HepG2 (cell line): ENCODE results near the gene SIRPA. TPM values are rescaled to one million over a fixed set of nuclear protein-coding genes. Genes with fewer than 3 reads are reported as not detected.

ENCODE experiments used
- ATF7-NPFF ChIP-seq: sonication (generic); formaldehyde crosslinking; IDR thresholded peaks from 2 replicates; pipeline ENCODE4 v1.8.1; 2023; ENCODE audit warnings: mild to moderate bottlenecking, low read depth, missing genetic modification reagents, moderate library complexity
- CBX2 ChIP-seq, 2 experiments: fragments of 200-600 bp in 1 of 2; sonication (generic); formaldehyde crosslinking in 1 of 2; IDR thresholded peaks; 2 replicates each; pipeline versions ENCODE4 v1.7.0 to v1.8.1; 2018 to 2022; ENCODE audit warnings: low read depth in 2 of 2, low read length in 1 of 2, mild to moderate bottlenecking in 1 of 2, missing genetic modification reagents in 1 of 2
- ISX ChIP-seq: sonication (generic); formaldehyde crosslinking; conservative IDR thresholded peaks from 2 replicates; pipeline ENCODE4 v1.5.0; 2020; ENCODE audit warnings: missing genetic modification reagents
- KDM1A ChIP-seq: IDR thresholded peaks from 2 replicates; pipeline ENCODE4 v1.6.1; 2016; ENCODE audit warnings: missing compliant biosample characterization
- POLR2AphosphoS5 ChIP-seq: IDR thresholded peaks from 2 replicates; pipeline ENCODE4 v1.6.1; 2012; ENCODE audit warnings: low read depth, low read length
- RCOR2 ChIP-seq: IDR thresholded peaks from 2 replicates; pipeline ENCODE4 v1.6.1; 2016; ENCODE audit warnings: missing biosample characterization, missing genetic modification reagents
- SMAD9 ChIP-seq: sonication (generic); formaldehyde crosslinking; IDR thresholded peaks from 2 replicates; pipeline ENCODE4 v1.5.1; 2020; ENCODE audit warnings: mild to moderate bottlenecking, missing genetic modification reagents
- TCF7L2 ChIP-seq: IDR thresholded peaks from 2 replicates; pipeline ENCODE4 v1.6.1; 2011; ENCODE audit warnings: mild to moderate bottlenecking, low read depth, low read length, moderate library complexity
- TSC22D2 ChIP-seq: sonication (generic); formaldehyde crosslinking; IDR thresholded peaks from 2 replicates; pipeline ENCODE4 v1.5.1; 2020; ENCODE audit warnings: missing genetic modification reagents, mild to moderate bottlenecking, borderline replicate concordance
- YY1 ChIP-seq: IDR thresholded peaks from 2 replicates; pipeline ENCODE4 v1.6.1; 2011; ENCODE audit warnings: low read length, low read depth, moderate library complexity, mild to moderate bottlenecking; ENCODE audit not compliant: insufficient read depth, insufficient replicate concordance
- ZBTB1 ChIP-seq: sonication (generic); formaldehyde crosslinking; IDR thresholded peaks from 2 replicates; pipeline ENCODE4 v1.4.0; 2020; ENCODE audit warnings: missing genetic modification reagents, borderline replicate concordance
- ZIK1 ChIP-seq: sonication (generic); formaldehyde crosslinking; IDR thresholded peaks from 2 replicates; pipeline ENCODE4 v1.5.0; 2020; ENCODE audit warnings: mild to moderate bottlenecking, low read depth, missing genetic modification reagents, borderline replicate concordance
- ZNF264 ChIP-seq: sonication (generic); formaldehyde crosslinking; IDR thresholded peaks from 2 replicates; pipeline ENCODE4 v1.4.0; 2020; ENCODE audit warnings: missing genetic modification reagents
- ZNF274 ChIP-seq: sonication (generic); formaldehyde crosslinking; IDR thresholded peaks from 2 replicates; pipeline ENCODE4 v1.5.1; 2020; ENCODE audit warnings: mild to moderate bottlenecking, missing genetic modification reagents
- ZNF33A ChIP-seq: sonication (generic); formaldehyde crosslinking; IDR thresholded peaks from 2 replicates; pipeline ENCODE4 v1.5.1; 2020; ENCODE audit warnings: missing genetic modification reagents, mild to moderate bottlenecking, moderate library complexity, borderline replicate concordance
- ZNF614 ChIP-seq: IDR thresholded peaks from 2 replicates; pipeline ENCODE4 v1.6.1; 2018; ENCODE audit warnings: missing biosample characterization, missing genetic modification reagents, inconsistent platforms, borderline replicate concordance
- ZNF674 ChIP-seq: sonication (generic); formaldehyde crosslinking; IDR thresholded peaks from 2 replicates; pipeline ENCODE4 v1.5.0; 2020; ENCODE audit warnings: low read depth, mild to moderate bottlenecking, missing genetic modification reagents
- ZNF775 ChIP-seq: sonication (generic); formaldehyde crosslinking; IDR thresholded peaks from 2 replicates; pipeline ENCODE4 v1.4.0; 2020; ENCODE audit warnings: missing genetic modification reagents, mild to moderate bottlenecking, moderate library complexity, borderline replicate concordance
- ZSCAN31 ChIP-seq: sonication (generic); formaldehyde crosslinking; IDR thresholded peaks from 2 replicates; pipeline ENCODE4 v1.5.0; 2020; ENCODE audit warnings: low read depth, mild to moderate bottlenecking, missing genetic modification reagents
- polyA plus RNA-seq, 8 experiments: library from polyadenylated mRNA; depleted of rRNA in 3 of 8; stranded (reverse) in 7 of 8; unstranded in 1 of 8; fragments of >200 nt; fragmentation: Illumina TruSeq in 4 of 8; extraction: Trizol in 4 of 8; gene quantifications; 2 replicates each; pipeline versions ENCODE4 v1.2.1 to v1.2.3, GENCODE V29; 2011 to 2016; ENCODE audit warnings: low read depth in 4 of 8, missing spikeins in 1 of 8, mixed read lengths in 1 of 8; ENCODE audit not compliant: insufficient read depth in 1 of 8
- total RNA-seq, 5 experiments: library from RNA; depleted of rRNA; stranded (reverse); fragments of >200 nt; fragmentation: Illumina TruSeq; extraction: Trizol; gene quantifications; 2 replicates each; pipeline ENCODE4 v1.2.3, GENCODE V29; 2016; ENCODE audit warnings: low read depth in 1 of 5
- TF ChIP-seq, protein P1 (sequence below): sonication (generic); formaldehyde crosslinking; conservative IDR thresholded peaks from 2 replicates; pipeline ENCODE4 v1.4.0; 2020; ENCODE audit warnings: missing genetic modification reagents
- TF ChIP-seq, protein P2 (sequence below): sonication (generic); formaldehyde crosslinking; IDR thresholded peaks from 2 replicates; pipeline ENCODE4 v1.5.0; 2020; ENCODE audit warnings: mild to moderate bottlenecking, low read depth, missing genetic modification reagents, borderline replicate concordance
- TF ChIP-seq, protein P3 (sequence below): sonication (generic); formaldehyde crosslinking; IDR thresholded peaks from 2 replicates; pipeline ENCODE4 v1.4.0; 2020; ENCODE audit warnings: missing genetic modification reagents, borderline replicate concordance
- TF ChIP-seq, protein P4 (sequence below): sonication (generic); formaldehyde crosslinking; IDR thresholded peaks from 2 replicates; pipeline ENCODE4 v1.5.0; 2020; ENCODE audit warnings: mild to moderate bottlenecking, missing genetic modification reagents
- TF ChIP-seq, protein P5 (sequence below): sonication (generic); formaldehyde crosslinking; IDR thresholded peaks from 2 replicates; pipeline ENCODE4 v1.8.0; 2023; ENCODE audit warnings: mild to moderate bottlenecking, missing genetic modification reagents

The SIRPA gene
- total and polyA plus RNA-seq, 2 of the 13 experiments (the other 11 are each of a cell fraction or from before 2014, with no cell fraction given) = 7.2 to 17.6 TPM

DNA sequence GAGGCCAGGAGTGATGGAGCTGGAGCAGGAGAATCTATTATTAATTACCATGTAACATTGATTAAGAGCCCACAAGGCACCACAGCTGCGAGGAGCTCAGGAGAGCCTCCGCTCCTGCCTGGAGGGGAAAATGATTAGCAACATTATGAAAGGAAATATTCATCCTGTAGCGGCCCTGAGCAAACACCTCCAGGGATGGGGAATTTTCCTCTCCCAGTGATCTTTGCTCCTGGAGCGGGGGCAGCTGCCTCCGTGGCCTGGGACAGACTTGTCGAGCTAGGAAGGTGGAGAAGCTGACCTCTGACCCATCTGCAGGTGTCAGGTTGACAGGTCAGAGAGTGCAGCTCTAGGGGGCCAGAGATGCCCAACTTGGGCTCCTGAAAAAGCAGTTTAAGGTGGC, 40.1 kb upstream of the SIRPA start (continued):
- TF ChIP-seq, protein P1, sequence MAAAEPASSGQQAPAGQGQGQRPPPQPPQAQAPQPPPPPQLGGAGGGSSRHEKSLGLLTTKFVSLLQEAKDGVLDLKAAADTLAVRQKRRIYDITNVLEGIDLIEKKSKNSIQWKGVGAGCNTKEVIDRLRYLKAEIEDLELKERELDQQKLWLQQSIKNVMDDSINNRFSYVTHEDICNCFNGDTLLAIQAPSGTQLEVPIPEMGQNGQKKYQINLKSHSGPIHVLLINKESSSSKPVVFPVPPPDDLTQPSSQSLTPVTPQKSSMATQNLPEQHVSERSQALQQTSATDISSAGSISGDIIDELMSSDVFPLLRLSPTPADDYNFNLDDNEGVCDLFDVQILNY = no peak
- TF ChIP-seq ZNF614 (CRISPR knock-in tag) = 0 out of 2 replicates have a peak, but pooled peaks have one; percentile 44
- peak; percentile 73; the same call in 1 of the 2 replicates for TF ChIP-seq ZNF264 (CRISPR knock-in tag)
- TF ChIP-seq KDM1A = 0 out of 2 replicates have a peak, but pooled peaks have one; percentile 67
- no peak for TF ChIP-seq ZNF274 (CRISPR knock-in tag)
- TF ChIP-seq ZNF33A (CRISPR knock-in tag) = no peak
- no peak for TF ChIP-seq CBX2 (IDR thresholded peaks at IDR 0.05; ENCODE audit: low read depth, low read length)
- TF ChIP-seq CBX2 (CRISPR knock-in tag; IDR thresholded peaks at IDR 0.05; ENCODE audit: low read depth) = no peak
- TF ChIP-seq TCF7L2 = no peak
- TF ChIP-seq YY1 = no peak
- TF ChIP-seq ZNF775 = no peak
- no peak for TF ChIP-seq SMAD9
- TF ChIP-seq RCOR2 (CRISPR knock-in tag) = peak; percentile 74; the same call in 1 of the 2 replicates
- peak; percentile 80; the same call in 1 of the 2 replicates for TF ChIP-seq TSC22D2
- no peak for TF ChIP-seq POLR2AphosphoS5
- TF ChIP-seq, protein P2, sequence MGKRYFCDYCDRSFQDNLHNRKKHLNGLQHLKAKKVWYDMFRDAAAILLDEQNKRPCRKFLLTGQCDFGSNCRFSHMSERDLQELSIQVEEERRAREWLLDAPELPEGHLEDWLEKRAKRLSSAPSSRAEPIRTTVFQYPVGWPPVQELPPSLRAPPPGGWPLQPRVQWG = no peak
- TF ChIP-seq ZSCAN31 (CRISPR knock-in tag) = no peak
- no peak for TF ChIP-seq ZIK1 (CRISPR knock-in tag)
- TF ChIP-seq ZNF674 = no peak
- no peak for TF ChIP-seq ZBTB1 (CRISPR knock-in tag)
- TF ChIP-seq, protein P3, sequence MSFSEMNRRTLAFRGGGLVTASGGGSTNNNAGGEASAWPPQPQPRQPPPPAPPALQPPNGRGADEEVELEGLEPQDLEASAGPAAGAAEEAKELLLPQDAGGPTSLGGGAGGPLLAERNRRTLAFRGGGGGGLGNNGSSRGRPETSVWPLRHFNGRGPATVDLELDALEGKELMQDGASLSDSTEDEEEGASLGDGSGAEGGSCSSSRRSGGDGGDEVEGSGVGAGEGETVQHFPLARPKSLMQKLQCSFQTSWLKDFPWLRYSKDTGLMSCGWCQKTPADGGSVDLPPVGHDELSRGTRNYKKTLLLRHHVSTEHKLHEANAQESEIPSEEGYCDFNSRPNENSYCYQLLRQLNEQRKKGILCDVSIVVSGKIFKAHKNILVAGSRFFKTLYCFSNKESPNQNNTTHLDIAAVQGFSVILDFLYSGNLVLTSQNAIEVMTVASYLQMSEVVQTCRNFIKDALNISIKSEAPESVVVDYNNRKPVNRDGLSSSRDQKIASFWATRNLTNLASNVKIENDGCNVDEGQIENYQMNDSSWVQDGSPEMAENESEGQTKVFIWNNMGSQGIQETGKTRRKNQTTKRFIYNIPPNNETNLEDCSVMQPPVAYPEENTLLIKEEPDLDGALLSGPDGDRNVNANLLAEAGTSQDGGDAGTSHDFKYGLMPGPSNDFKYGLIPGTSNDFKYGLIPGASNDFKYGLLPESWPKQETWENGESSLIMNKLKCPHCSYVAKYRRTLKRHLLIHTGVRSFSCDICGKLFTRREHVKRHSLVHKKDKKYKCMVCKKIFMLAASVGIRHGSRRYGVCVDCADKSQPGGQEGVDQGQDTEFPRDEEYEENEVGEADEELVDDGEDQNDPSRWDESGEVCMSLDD (CRISPR knock-in tag) = no peak
- no peak for TF ChIP-seq ATF7-NPFF (CRISPR knock-in tag)
- TF ChIP-seq, protein P4, sequence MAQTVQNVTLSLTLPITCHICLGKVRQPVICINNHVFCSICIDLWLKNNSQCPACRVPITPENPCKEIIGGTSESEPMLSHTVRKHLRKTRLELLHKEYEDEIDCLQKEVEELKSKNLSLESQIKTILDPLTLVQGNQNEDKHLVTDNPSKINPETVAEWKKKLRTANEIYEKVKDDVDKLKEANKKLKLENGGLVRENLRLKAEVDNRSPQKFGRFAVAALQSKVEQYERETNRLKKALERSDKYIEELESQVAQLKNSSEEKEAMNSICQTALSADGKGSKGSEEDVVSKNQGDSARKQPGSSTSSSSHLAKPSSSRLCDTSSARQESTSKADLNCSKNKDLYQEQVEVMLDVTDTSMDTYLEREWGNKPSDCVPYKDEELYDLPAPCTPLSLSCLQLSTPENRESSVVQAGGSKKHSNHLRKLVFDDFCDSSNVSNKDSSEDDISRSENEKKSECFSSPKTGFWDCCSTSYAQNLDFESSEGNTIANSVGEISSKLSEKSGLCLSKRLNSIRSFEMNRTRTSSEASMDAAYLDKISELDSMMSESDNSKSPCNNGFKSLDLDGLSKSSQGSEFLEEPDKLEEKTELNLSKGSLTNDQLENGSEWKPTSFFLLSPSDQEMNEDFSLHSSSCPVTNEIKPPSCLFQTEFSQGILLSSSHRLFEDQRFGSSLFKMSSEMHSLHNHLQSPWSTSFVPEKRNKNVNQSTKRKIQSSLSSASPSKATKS = no peak
- TF ChIP-seq, protein P5, sequence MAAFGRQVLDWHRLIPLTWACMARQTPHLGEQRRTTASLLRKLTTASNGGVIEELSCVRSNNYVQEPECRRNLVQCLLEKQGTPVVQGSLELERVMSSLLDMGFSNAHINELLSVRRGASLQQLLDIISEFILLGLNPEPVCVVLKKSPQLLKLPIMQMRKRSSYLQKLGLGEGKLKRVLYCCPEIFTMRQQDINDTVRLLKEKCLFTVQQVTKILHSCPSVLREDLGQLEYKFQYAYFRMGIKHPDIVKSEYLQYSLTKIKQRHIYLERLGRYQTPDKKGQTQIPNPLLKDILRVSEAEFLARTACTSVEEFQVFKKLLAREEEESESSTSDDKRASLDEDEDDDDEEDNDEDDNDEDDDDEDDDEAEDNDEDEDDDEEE (CRISPR knock-in tag) = no peak
- no peak for TF ChIP-seq ISX
